WTC11 (cell line): ENCODE measurements around the gene CD8A.

Experiments
- E2F5 ChIP-seq: sonication (generic); formaldehyde crosslinking; IDR thresholded peaks from 2 replicates; pipeline ENCODE4 v1.8.1; 2022; ENCODE audit warnings: mild to moderate bottlenecking, moderate library complexity, missing genetic modification reagents
- JUN ChIP-seq: sonication (generic); formaldehyde crosslinking; IDR thresholded peaks from 2 replicates; pipeline ENCODE4 v1.8.0; 2023; ENCODE audit warnings: mild to moderate bottlenecking, missing genetic modification reagents
- MAX ChIP-seq: sonication (generic); formaldehyde crosslinking; IDR thresholded peaks from 2 replicates; pipeline ENCODE4 v1.8.0; 2022; ENCODE audit warnings: mild to moderate bottlenecking, missing genetic modification reagents
- MXD4 ChIP-seq: fragments of 250-450 bp; sonication (Bioruptor Pico); IDR thresholded peaks from 2 replicates; pipeline ENCODE4 v1.8.0; 2021; ENCODE audit warnings: mild to moderate bottlenecking, moderate library complexity, borderline replicate concordance
- NFYB ChIP-seq: sonication (generic); formaldehyde crosslinking; conservative IDR thresholded peaks from 2 replicates; pipeline ENCODE4 v1.8.0; 2022; ENCODE audit warnings: low read depth, missing genetic modification reagents
- USF2 ChIP-seq: sonication (generic); formaldehyde crosslinking; IDR thresholded peaks from 2 replicates; pipeline ENCODE4 v1.8.1; 2023; ENCODE audit warnings: mild to moderate bottlenecking, missing genetic modification reagents, moderate library complexity
- ZNF281 ChIP-seq: sonication (generic); formaldehyde crosslinking; IDR thresholded peaks from 2 replicates; pipeline ENCODE4 v1.8.0; 2023; ENCODE audit warnings: mild to moderate bottlenecking, missing genetic modification reagents
- ZNF512 ChIP-seq: sonication (generic); formaldehyde crosslinking; IDR thresholded peaks from 2 replicates; pipeline ENCODE4 v1.8.1; 2022; ENCODE audit warnings: missing genetic modification reagents, borderline replicate concordance

GRCh38 chr2:86768189-86768949, 22.3 kb downstream of the CD8A start:
- no peak for TF ChIP-seq MAX (CRISPR knock-in tag)
- TF ChIP-seq ZNF512 (CRISPR knock-in tag): no peak
- TF ChIP-seq ZNF281 (CRISPR knock-in tag): no peak
- no peak for TF ChIP-seq USF2 (CRISPR knock-in tag)
- TF ChIP-seq E2F5 (CRISPR knock-in tag): no peak
- no peak for TF ChIP-seq MXD4 (CRISPR knock-in tag)
- no peak for TF ChIP-seq JUN (CRISPR knock-in tag)
- no peak for TF ChIP-seq NFYB (CRISPR knock-in tag)
